DOHH2 (cell line): ENCODE data around the gene FAF2.
A peak's percentile ranks its signal among the peaks of the same experiment; 100 is the strongest.

Source experiments
- H3F3A ChIP-seq: fragments of 200-600 bp; sonication (generic), shearing (Covaris generic); 2 replicates; pipeline ENCODE4 v1.6.0; 2016; ENCODE audit warnings: antibody characterized with exemption, mild to moderate bottlenecking; ENCODE audit not compliant: control insufficient read depth, insufficient read depth
- H3K27ac ChIP-seq: fragments of 200-600 bp; sonication (generic); 2 replicates; pipeline ENCODE4 v1.5.1; 2014; ENCODE audit warnings: low read depth, mild to moderate bottlenecking, low read length, moderate library complexity
- H3K27me3 ChIP-seq: fragments of 200-600 bp; sonication (generic); 2 replicates; pipeline ENCODE4 v1.6.1; 2014; ENCODE audit warnings: mild to moderate bottlenecking, low read length, mixed read lengths; ENCODE audit not compliant: control insufficient read depth
- H3K36me3 ChIP-seq: fragments of 200-600 bp; sonication (generic); 2 replicates; pipeline ENCODE4 v1.6.1; 2014; ENCODE audit warnings: mild to moderate bottlenecking, low read length, moderate library complexity, mixed read lengths; ENCODE audit not compliant: control insufficient read depth
- H3K4me1 ChIP-seq: fragments of 200-600 bp; sonication (generic); 2 replicates; pipeline ENCODE4 v1.6.1; 2014; ENCODE audit warnings: mild to moderate bottlenecking, low read length, mixed read lengths; ENCODE audit not compliant: control insufficient read depth
- H3K4me2 ChIP-seq: fragments of 200-600 bp; sonication (generic); 2 replicates; pipeline ENCODE4 v1.6.0; 2014; ENCODE audit warnings: mild to moderate bottlenecking, low read length, moderate library complexity
- H3K4me3 ChIP-seq: fragments of 200-600 bp; sonication (generic); 2 replicates; pipeline ENCODE4 v1.5.1; 2014; ENCODE audit warnings: mild to moderate bottlenecking, low read length, mixed read lengths
- H3K79me2 ChIP-seq: fragments of 200-600 bp; sonication (generic); 2 replicates; pipeline ENCODE4 v1.6.1; 2014; ENCODE audit warnings: mild to moderate bottlenecking, low read length, mixed read lengths; ENCODE audit not compliant: control insufficient read depth
- H3K9me2 ChIP-seq: fragments of 200-600 bp; sonication (generic); replicated peaks from 2 replicates; pipeline ENCODE4 v1.6.1; 2014; ENCODE audit warnings: mild to moderate bottlenecking, low read length, mixed read lengths; ENCODE audit not compliant: control insufficient read depth
- H3K9me3 ChIP-seq: fragments of 200-600 bp; sonication (generic); 2 replicates; pipeline ENCODE4 v1.6.1; 2014; ENCODE audit warnings: antibody characterized with exemption, low read length, mixed read lengths; ENCODE audit not compliant: control insufficient read depth, insufficient read depth
- H4K20me1 ChIP-seq: fragments of 200-600 bp; sonication (generic); 2 replicates; pipeline ENCODE4 v1.6.0; 2014; ENCODE audit warnings: low read depth, mild to moderate bottlenecking, antibody characterized with exemption, low read length, moderate library complexity; ENCODE audit not compliant: control insufficient read depth, insufficient read depth
- EZH2phosphoT487 ChIP-seq: fragments of 200-600 bp; sonication (generic); IDR thresholded peaks from 2 replicates; pipeline ENCODE4 v1.6.1; 2017; ENCODE audit warnings: borderline replicate concordance, mild to moderate bottlenecking, antibody characterized with exemption, low read length, moderate library complexity, mixed read lengths
- TF ChIP-seq, protein P1 (sequence below): fragments of 200-600 bp; sonication (generic); IDR thresholded peaks from one replicate; pipeline ENCODE4 v1.5.1; 2014; ENCODE audit warnings: antibody characterized with exemption, mild to moderate bottlenecking, low read depth, low read length; ENCODE audit not compliant: poor library complexity, severe bottlenecking

The FAF2 gene

DNA sequence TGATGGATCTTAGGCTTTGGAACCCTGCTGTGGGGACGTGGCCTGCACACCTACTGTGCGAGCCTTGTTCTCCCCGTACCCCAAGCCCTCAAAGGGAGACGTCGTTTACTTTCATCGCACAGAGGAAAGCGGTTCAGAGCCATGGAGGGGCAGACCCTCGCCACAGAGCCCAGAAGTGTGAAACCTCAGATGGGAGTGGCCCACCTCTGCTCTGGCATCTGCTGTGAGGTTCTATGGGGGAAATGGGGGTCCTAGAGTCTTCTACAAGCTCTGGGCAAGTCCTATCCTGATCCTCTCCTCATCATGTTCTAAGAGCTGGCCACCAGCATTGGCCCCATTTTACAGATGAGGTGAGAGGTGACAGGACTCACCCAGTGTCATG lies 92.8 kb downstream of the FAF2 start:
- Histone ChIP-seq H3K27me3 (no peaks in the 10 kb centered on the region), H3K4me3 (peak overlapping the region; percentile 84), H3K79me2 (peaks cover 18% of the 10 kb centered on the region), H3K36me3 (peaks cover 4% of the 10 kb centered on the region), H4K20me1 (no peaks in the 10 kb centered on the region), H3K4me2 (peak overlapping the region; percentile 81), H3F3A (peaks cover 9% of the 10 kb centered on the region; the same call in 1 of the 2 replicates), H3K9me2 (no peaks in the 10 kb centered on the region), H3K27ac (peak overlapping the region; percentile 65; the same call in 1 of the 2 replicates), H3K9me3 (no peaks in the 10 kb centered on the region), H3K4me1 (peaks cover 49% of the 10 kb centered on the region)
- TF ChIP-seq, protein P1, sequence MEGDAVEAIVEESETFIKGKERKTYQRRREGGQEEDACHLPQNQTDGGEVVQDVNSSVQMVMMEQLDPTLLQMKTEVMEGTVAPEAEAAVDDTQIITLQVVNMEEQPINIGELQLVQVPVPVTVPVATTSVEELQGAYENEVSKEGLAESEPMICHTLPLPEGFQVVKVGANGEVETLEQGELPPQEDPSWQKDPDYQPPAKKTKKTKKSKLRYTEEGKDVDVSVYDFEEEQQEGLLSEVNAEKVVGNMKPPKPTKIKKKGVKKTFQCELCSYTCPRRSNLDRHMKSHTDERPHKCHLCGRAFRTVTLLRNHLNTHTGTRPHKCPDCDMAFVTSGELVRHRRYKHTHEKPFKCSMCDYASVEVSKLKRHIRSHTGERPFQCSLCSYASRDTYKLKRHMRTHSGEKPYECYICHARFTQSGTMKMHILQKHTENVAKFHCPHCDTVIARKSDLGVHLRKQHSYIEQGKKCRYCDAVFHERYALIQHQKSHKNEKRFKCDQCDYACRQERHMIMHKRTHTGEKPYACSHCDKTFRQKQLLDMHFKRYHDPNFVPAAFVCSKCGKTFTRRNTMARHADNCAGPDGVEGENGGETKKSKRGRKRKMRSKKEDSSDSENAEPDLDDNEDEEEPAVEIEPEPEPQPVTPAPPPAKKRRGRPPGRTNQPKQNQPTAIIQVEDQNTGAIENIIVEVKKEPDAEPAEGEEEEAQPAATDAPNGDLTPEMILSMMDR = no peak
- no peak for TF ChIP-seq EZH2phosphoT487

DNA sequence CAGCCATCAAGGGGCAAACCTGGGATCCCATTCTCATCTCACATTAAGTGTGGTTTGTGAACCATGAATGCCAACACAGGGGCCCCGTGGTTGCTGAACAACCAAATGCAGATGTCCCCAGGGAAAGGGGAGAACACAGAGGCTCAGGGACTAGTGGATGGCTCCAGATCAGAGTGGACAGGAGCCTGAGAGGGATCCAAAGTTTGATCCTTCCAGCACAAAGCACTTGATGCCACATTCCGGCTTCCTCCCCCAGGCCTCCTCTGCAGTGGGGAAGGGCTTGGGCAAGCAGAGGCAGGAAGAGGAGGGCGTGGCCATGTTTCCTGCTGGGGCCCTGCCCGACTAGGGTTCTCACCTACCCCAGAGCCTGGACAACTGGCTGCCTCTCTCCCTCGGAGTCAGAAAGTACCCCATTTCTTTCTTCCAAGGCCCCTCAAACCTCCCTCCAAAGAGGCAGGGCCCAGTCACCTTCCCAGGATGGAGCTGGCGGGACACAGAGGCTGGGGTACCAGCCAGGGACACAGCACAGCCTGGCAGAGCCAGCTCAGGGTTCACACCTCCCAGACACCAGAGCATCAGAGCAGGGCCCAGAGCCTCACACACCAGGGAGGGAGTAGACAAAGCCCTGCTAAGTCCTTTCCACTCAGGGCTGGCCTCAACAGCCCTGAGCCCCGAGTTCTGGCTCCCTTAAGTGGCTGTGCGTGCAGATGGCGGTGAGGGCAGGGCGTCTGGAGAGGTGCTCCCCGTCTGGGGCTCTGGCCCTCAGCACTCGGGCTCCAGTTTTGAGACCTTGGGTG lies 93.4 kb downstream of the FAF2 start:
- Histone ChIP-seq H4K20me1 (no peaks in the 10 kb centered on the region), H3K4me1 (peaks cover 49% of the 10 kb centered on the region), H3K9me2 (no peaks in the 10 kb centered on the region), H3K4me3 (peak overlapping the region; percentile 84), H3K9me3 (no peaks in the 10 kb centered on the region), H3K27ac (peak overlapping the region; percentile 65), H3K4me2 (peak overlapping the region; percentile 81), H3K27me3 (no peaks in the 10 kb centered on the region), H3K36me3 (no peaks in the 10 kb centered on the region; the same call in 1 of the 2 replicates), H3F3A (peaks cover 13% of the 10 kb centered on the region; the same call in 1 of the 2 replicates), H3K79me2 (peaks cover 13% of the 10 kb centered on the region)
- TF ChIP-seq EZH2phosphoT487 = no peak
- TF ChIP-seq, protein P1 = no peak

DNA sequence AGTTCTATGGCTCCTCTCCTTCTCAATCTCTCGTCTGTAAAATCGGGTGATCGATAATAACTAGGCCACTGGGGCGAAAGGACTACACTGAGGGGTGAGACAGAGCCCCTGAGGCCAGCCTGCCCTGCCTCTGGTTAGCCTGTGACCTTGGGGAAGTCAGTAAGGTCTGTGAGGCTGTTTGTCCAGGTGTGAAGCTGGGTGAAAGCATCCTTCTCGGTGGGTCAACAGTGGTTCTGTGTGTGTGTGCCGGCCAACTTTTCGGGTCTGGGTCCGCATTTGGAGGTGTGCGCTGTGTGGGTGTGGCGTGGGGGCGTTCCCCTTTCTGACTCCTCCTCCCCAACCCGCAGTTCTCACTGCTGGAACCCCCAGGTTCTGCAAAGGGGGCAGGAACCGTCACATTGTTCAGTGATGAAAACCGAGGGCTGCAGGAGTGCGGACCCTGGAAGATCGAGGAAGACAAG lies 94.0 kb downstream of the FAF2 start:
- TF ChIP-seq EZH2phosphoT487 = no peak
- TF ChIP-seq, protein P1 = no peak
- Histone ChIP-seq H3K4me3 (peak overlapping the region; percentile 84), H3K9me3 (no peaks in the 10 kb centered on the region), H3K9me2 (no peaks in the 10 kb centered on the region), H3K4me1 (peaks cover 54% of the 10 kb centered on the region), H3K79me2 (peaks cover 13% of the 10 kb centered on the region), H3K27me3 (no peaks in the 10 kb centered on the region), H3K4me2 (peak overlapping the region; percentile 81), H3F3A (peaks cover 13% of the 10 kb centered on the region), H3K36me3 (no peaks in the 10 kb centered on the region; the same call in 1 of the 2 replicates), H4K20me1 (no peaks in the 10 kb centered on the region), H3K27ac (peak overlapping the region; percentile 65)
